ENCODE measurements around the gene ETS1. TPM values are rescaled to one million over a fixed set of nuclear protein-coding genes. Genes with fewer than 3 reads are reported as not detected.

Gene ETS1
- total RNA-seq, 3 donors from 2014 or later (not counting 1 experiment from before 2014, with no cell fraction given): 532 to 684 (median 589) TPM

DNA sequence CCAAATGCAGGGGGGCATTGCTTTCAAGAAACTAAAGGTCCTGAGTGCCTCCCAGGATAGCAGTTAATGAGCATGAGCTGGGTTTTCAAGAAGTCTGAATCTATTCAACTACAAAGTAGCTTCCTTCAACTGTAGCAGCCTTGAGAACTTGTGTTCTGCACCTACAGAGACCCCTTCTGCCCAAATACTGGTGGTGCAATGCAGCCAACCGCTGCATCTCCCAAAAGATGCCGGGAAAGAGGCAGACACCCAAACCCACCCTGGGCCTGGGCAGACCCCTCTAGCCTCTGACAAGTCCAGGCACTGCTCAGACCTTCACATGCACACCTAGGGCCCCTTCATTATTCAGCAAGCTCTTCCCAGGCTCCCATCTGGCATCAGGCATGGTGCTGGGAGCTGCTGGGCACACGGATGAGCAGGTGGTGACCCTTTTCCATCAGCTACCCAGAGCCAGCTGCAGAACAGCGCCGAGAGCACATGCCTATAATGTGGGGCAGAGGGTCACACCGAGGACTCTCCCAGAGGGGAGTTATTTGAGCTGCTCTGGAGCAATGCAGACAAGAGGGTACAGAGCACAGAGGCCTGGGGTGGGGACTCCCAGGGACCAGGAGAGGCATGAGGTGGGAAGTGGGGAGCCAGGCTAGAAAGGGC is 44.9 kb upstream of the ETS1 start:
- intact Hi-C loops (cut with micrococcal nuclease): no loop called here
- H3K4me3 ChIP-seq (ENCODE audit: low read length): no peak overlapping the region
- H3K36me3 ChIP-seq (ENCODE audit: control insufficient read depth, insufficient read depth, low read length): no peaks in the 10 kb centered on the region
- no peak overlapping the region for H3K27ac ChIP-seq (ENCODE audit: low read length)
- TF ChIP-seq, protein P1, sequence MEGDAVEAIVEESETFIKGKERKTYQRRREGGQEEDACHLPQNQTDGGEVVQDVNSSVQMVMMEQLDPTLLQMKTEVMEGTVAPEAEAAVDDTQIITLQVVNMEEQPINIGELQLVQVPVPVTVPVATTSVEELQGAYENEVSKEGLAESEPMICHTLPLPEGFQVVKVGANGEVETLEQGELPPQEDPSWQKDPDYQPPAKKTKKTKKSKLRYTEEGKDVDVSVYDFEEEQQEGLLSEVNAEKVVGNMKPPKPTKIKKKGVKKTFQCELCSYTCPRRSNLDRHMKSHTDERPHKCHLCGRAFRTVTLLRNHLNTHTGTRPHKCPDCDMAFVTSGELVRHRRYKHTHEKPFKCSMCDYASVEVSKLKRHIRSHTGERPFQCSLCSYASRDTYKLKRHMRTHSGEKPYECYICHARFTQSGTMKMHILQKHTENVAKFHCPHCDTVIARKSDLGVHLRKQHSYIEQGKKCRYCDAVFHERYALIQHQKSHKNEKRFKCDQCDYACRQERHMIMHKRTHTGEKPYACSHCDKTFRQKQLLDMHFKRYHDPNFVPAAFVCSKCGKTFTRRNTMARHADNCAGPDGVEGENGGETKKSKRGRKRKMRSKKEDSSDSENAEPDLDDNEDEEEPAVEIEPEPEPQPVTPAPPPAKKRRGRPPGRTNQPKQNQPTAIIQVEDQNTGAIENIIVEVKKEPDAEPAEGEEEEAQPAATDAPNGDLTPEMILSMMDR (IDR thresholded peaks at IDR 0.05): peak; percentile 45
- peaks cover 40% of the 10 kb centered on the region for H3K4me1 ChIP-seq (ENCODE audit: control insufficient read depth, insufficient read depth, low read length)
- ATAC-seq (no peak), DNase-seq (peak in 1 of 2 donors; percentile 76)
- Mint-ChIP-seq H3K4me1 (peaks cover 38 to 50% of the 10 kb centered on the region in 2 donors), H3K4me3 (no peak overlapping the region), H3K27me3 (ENCODE audit: low read depth in 2 of 2) (no peaks in the 10 kb centered on the region), H3K9me3 (no peaks in the 10 kb centered on the region), H3K27ac (no peak overlapping the region), H3K36me3 (no peaks in the 10 kb centered on the region)
- 61% methylated on average over 6 of the region's 6 CpGs for WGBS (ENCODE audit: insufficient coverage)
- no peaks in the 10 kb centered on the region for H3K9me3 ChIP-seq (ENCODE audit: control insufficient read depth, insufficient read depth, low read length)
- H3K27me3 ChIP-seq (ENCODE audit: control insufficient read depth, insufficient read depth, low read length): no peaks in the 10 kb centered on the region

DNA sequence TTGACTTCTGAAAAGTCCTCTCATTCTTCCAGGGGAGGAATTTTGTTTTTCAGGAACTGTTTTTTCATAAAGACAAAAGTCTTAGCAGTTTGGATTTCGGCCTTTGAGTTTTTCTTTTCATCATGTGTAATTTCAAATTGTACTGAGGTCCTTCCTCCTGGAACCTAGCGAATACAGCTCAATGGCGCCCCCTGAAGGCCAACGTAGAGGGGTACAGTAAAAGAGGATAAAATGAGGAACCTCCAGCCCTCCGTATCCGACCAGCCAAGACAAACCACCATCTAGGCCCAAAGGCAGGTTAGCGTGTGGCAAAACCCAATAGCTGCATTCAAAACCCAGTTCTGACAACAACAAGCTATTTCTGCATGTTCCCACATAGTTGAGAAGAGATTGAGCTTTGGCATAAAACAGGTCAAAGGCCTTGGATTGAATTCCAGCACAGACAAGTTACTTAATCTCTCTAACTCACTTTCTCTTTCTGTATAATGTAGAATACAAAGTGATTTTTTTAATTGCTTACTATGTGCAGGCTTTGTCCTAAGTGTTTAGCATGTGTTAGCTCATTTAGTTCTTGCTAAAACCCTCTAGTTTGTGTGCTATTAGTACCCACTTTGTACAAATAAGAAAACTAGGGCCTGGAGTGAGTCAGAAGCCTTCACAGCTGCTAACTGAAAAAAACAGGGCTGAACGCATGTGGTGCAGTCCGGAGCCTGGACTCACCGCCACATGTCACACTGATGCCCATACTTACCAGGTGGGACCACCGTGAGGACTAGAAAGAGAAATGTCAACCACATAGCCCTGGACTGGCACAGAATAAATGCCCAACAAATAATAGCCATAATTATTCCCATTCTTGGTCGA is 43.2 kb upstream of the ETS1 start:
- peaks cover 55% of the 10 kb centered on the region for H3K4me1 ChIP-seq (ENCODE audit: control insufficient read depth, insufficient read depth, low read length)
- H3K36me3 ChIP-seq (ENCODE audit: control insufficient read depth, insufficient read depth, low read length): no peaks in the 10 kb centered on the region
- TF ChIP-seq, protein P1 (IDR thresholded peaks at IDR 0.05): peak; percentile 86
- WGBS (ENCODE audit: insufficient coverage): 15% methylated on average over 11 of the region's 12 CpGs
- intact Hi-C loops (cut with micrococcal nuclease): loop anchor here (1.0 to 2.0 kb wide), 6 partner anchors 127 to 600 kb away; no protein-coding TSS in a partner anchor
- ATAC-seq: peak; percentile 66 to 88 (median 68)
- peak; percentile 90 to 97 for DNase-seq
- no peaks in the 10 kb centered on the region for H3K27me3 ChIP-seq (ENCODE audit: control insufficient read depth, insufficient read depth, low read length)
- Mint-ChIP-seq H3K4me1 (peaks cover 55 to 67% of the 10 kb centered on the region in 2 donors), H3K27me3 (ENCODE audit: low read depth in 2 of 2) (no peaks in the 10 kb centered on the region), H3K4me3 (peak overlapping the region; percentile 59), H3K36me3 (no peaks in the 10 kb centered on the region), H3K9me3 (no peaks in the 10 kb centered on the region), H3K27ac (peak overlapping the region; percentile 93 to 97)
- no peaks in the 10 kb centered on the region for H3K9me3 ChIP-seq (ENCODE audit: control insufficient read depth, insufficient read depth, low read length)
- H3K27ac ChIP-seq (ENCODE audit: low read length): peak overlapping the region; percentile 59
- no peak overlapping the region for H3K4me3 ChIP-seq (ENCODE audit: low read length)

DNA sequence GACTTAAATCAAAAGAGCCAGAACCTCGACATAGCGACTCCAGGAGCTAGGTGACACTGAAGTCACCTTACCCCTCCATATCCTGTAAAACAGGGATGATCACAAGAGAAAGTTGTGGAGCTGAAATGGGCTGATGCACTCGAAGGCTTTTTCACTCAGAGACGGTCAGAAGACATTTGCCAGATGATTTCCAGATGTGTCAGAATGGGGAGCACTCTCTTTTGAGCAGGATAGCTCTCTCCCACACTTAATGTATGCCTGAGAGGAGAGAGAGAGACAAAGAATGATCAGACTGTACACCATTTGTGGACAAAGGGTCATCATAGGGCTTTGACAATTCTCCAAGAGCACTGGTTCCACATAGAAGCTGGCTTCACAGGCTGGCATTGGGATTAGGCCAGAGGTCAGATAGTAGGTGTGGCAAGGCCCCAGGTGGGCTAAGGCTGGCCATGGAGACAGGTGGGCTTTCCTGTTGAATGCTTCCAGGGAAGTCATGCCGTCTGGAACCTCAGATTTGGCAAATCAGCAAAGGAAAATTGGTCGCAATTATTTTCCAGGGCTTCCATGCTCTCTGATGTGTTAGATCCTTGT is 42.3 kb upstream of the ETS1 start:
- intact Hi-C loops (cut with micrococcal nuclease): loop anchor here (1.0 to 2.0 kb wide), 7 partner anchors 128 to 599 kb away; no protein-coding TSS in a partner anchor
- WGBS (ENCODE audit: insufficient coverage): 61% methylated on average over 4 of the region's 6 CpGs
- Histone ChIP-seq H3K4me1 (ENCODE audit: control insufficient read depth, insufficient read depth, low read length) (peaks cover 64% of the 10 kb centered on the region), H3K36me3 (ENCODE audit: control insufficient read depth, insufficient read depth, low read length) (no peaks in the 10 kb centered on the region), H3K4me3 (ENCODE audit: low read length) (no peak overlapping the region), H3K27ac (ENCODE audit: low read length) (peak overlapping the region; percentile 83), H3K9me3 (ENCODE audit: control insufficient read depth, insufficient read depth, low read length) (no peaks in the 10 kb centered on the region), H3K27me3 (ENCODE audit: control insufficient read depth, insufficient read depth, low read length) (no peaks in the 10 kb centered on the region)
- Mint-ChIP-seq H3K4me3 (peak overlapping the region; percentile 84), H3K9me3 (no peaks in the 10 kb centered on the region), H3K27ac (peak overlapping the region; percentile 93 to 97), H3K27me3 (ENCODE audit: low read depth in 2 of 2) (no peaks in the 10 kb centered on the region), H3K4me1 (peaks cover 65 to 77% of the 10 kb centered on the region in 2 donors), H3K36me3 (no peaks in the 10 kb centered on the region)
- TF ChIP-seq, protein P1 (IDR thresholded peaks at IDR 0.05): no peak
- DNase-seq: peak in 1 of 2 donors; percentile 39
- no peak for ATAC-seq
